OCI-LY1 (cell line): ENCODE results near the gene IFNA6.

Experiments
- EZH2 ChIP-seq: fragments of 200-600 bp; sonication (generic), shearing (Covaris generic); IDR thresholded peaks from 2 replicates; pipeline ENCODE4 v1.8.0; 2017; ENCODE audit warnings: borderline replicate concordance, mixed run types, mild to moderate bottlenecking, antibody characterized with exemption, low read length, moderate library complexity, mixed read lengths
- TF ChIP-seq, protein P1 (sequence below): fragments of 200-600 bp; sonication (generic), shearing (Covaris generic); IDR thresholded peaks from 2 replicates; pipeline ENCODE4 v1.5.1; 2017; ENCODE audit warnings: mild to moderate bottlenecking, antibody characterized with exemption, low read length, moderate library complexity, mixed read lengths

DNA sequence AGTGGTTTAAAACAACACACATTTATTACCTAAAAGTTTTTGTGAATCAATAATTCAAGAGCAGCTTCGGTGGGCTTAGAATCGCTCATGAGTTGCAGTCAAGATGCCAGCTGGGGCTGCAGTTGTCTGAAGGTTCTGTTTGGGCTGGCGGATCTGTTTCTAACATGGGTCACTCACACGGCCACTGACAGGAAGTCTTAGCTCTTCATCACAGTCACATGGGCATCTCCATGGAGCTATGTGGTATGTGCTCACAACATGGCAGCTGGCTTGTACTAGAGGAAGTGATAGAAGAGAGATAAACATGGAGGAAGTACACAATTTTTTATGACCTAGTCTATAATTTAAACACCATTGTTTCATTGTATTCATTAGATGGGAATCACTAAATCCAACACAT is 26.6 kb downstream of the IFNA6 start:
- TF ChIP-seq, protein P1, sequence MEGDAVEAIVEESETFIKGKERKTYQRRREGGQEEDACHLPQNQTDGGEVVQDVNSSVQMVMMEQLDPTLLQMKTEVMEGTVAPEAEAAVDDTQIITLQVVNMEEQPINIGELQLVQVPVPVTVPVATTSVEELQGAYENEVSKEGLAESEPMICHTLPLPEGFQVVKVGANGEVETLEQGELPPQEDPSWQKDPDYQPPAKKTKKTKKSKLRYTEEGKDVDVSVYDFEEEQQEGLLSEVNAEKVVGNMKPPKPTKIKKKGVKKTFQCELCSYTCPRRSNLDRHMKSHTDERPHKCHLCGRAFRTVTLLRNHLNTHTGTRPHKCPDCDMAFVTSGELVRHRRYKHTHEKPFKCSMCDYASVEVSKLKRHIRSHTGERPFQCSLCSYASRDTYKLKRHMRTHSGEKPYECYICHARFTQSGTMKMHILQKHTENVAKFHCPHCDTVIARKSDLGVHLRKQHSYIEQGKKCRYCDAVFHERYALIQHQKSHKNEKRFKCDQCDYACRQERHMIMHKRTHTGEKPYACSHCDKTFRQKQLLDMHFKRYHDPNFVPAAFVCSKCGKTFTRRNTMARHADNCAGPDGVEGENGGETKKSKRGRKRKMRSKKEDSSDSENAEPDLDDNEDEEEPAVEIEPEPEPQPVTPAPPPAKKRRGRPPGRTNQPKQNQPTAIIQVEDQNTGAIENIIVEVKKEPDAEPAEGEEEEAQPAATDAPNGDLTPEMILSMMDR = no peak
- TF ChIP-seq EZH2 = no peak
